ENCODE data around the gene RAPSN.

Gene RAPSN

DNA sequence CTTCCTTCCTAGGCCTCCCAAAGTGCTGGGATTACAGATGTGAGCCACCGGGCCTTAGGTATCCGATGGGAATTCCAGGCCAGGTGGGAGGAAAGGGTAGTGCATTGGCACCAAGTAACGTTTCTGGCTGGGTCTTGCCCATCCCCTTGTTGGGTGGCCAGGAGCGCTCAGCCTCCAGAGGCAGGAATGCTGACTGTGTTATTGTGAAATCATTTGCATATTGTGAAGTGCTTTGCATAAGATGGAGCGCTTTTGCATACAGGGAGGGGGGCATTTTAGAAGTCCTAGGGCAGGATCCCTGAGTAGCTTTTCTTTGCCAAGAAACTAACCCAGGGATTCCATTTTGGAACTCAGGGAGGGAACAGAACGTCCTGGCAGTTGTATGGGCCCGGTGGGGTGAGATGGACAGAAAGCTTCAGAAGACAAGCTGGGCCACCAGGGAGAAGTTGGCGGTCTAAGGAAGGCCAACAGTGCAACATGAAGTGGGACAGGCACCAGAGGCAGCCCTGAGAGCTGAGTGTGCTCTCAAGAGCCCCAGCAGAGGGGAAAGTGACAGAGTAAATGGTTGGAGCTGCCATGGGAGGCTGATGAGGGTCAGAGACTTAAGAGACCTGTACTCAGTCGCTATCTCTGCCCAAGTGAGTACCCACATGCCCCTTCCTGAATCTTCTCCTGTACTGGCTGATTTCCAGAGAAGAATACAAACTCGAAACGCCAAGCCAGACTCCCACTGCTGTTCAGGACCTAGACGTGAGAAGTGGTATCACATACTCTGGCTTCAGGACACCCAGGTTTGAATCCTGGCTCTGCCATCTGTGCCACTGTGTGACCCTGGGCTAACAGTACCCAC, 41.8 kb downstream of the RAPSN start:
- no peak for DNase-seq (ENCODE audit: low read depth)

GRCh38 chr11:47403571-47403970, 45.4 kb downstream of the RAPSN start:
- no peak for DNase-seq (ENCODE audit: low read depth)

DNA sequence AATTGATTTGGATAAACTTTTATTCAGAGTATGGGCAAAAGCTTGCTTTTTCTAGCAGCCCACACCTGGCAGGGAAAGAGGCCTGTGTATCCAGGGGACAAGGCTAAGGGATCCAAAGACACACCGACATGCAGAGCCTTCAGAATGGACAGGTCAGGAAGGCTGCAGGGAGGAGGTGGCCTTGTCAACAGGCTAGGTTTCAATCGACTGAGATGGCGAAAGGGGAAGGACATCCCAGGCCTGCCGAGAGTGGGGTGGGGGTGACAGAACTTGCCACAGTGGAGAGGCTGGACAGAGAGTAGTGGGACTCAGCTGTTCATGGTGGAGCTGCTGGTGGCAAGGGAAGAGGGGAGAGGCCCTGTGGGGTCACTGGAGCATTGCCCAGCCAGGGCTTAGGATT, 45.8 kb downstream of the RAPSN start:
- DNase-seq (ENCODE audit: low read depth): no peak

DNA sequence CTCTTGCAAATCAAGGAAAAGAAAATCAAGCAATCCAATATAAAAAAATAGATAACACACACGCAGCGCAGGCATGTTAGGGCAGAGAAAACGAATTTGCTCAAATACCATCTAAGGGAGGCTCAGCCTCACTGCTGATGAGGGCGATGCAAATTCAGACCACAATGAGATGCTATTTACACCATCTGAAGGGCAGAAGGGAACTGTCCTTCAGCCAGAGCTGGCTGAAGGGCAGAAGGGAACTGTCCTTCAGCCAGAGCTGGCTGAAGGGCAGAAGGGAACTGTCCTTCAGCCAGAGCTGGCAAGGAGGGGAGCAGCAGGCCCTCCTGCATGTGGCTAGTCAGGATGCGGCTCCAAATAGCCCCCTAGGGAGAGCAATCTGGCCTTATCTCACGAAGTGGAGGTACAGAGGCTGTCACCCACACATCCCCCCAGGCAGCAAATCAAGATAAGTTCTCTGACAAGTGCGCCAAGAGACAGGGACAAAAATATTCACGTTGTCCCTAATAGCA, 48.1 kb downstream of the RAPSN start:
- no peak for DNase-seq (ENCODE audit: low read depth)

DNA sequence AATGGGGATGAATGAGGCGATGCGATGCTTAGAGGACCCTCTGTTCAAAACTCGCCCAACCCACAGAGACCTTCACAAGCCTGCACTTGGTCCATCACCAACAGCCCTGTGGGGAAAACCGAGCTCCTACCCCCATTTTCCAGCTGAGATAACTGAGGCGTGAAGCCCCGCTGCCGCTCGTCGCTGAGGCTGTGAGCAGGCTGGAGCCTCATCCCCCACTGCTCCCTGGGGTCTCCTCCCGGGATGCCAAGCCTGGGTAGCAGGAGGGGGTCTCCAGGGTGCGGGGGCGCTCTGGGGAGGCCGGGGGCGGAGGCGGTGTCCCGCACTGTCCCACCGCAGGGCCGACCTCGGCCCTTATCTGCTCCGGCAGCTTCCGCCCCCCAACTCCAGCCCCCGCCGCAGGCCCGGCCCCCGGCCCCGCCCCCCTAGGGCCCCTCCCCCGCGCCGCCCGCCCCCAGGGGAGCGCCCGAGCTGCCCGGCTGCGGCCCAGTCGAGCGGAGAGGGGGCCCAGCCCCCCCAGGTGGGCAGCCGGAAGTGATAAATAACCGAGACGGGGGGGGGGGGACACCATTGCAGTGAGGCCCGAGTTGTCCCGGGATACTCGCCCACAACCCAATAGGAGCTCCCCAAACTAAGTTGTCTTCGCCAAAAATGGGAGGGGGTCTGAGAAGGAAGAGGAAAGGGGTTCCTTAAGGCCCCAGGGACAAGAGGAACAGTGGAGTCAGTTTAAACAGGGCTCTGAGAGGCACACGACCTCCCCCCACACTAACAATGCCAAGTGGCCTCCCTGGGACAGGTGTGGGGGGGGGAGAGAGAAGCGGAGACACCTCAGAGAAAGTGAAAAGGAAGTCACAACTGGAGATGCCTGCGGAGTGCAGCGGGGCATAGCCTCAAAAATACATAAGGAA, 48.8 kb downstream of the RAPSN start:
- no peak for DNase-seq (ENCODE audit: low read depth)

GRCh38 chr11:47398551-47398950, 50.4 kb downstream of the RAPSN start:
- no peak for DNase-seq (ENCODE audit: low read depth)

DNA sequence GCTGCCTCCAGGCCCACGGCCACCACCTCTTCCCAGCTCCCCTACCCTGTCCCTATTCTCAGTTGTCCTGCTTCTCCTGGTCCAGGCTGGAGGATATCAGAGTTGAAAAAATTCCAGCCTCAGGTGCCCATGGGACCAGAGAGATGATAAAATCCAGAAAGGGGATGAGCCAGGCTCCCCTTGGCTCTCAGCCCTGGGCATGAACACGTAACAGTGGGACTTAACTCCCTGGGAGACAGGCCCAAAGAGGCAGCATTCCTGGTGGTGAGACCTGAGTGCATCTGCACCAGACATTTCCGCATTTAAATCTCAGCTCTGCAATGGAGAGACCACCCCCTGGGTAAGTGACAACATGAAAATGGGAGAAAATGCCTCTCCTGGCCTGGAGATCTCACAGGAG, 50.9 kb downstream of the RAPSN start:
- DNase-seq (ENCODE audit: low read depth): no peak

DNA sequence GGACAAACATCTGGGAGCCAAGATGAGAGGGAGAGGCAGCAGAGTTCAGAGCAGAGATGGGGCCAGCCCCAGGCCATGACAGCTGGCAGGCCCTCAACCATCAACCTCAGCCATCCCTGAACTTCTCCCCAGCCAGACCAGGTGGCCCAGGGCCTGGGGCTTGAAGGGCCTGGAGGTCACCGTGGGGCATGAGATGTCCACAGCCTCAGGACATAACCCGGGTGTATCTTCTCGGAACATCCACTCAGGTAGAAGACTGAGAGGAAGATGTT, 53.0 kb downstream of the RAPSN start:
- DNase-seq (ENCODE audit: low read depth): no peak

DNA sequence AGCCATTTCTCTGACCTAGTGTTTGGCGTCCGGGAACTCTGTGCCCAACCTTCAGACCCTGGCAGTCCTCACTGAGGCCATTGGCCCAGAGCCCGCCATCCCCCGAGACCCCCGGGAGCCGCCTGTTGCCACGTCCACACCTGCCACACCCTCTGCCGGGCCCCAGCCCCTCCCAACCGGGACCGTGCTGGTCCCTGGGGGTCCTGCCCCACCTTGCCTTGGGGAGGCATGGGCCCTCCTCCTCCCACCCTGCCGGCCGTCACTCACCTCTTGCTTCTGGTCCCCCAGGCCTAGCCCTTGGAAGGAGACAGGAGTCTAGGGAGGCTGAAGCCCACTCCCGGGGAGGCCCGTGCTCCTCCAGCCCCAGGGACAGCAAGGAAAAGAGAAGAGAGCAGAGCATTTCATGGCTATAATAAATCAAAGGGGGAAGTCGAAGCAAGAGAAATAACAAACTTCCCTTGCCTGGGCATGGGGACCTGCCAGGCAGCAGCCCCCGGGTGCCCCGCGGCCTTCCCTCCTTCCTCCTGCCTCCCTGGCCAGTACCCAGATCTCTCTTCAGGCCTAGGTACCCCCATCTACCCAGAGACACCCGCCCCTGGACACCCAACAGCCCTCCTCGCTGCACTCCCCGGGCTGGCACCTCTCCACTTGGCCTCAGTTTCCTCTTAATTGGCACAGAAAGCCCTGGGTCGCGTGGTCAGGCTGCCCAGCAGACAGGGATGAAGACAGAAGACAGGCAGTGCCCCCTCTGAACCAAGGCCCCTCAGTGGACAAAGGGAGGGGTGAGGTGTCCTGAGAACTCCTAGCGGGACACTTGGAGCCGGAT, 53.5 kb downstream of the RAPSN start:
- no peak for DNase-seq (ENCODE audit: low read depth)

- DNase-seq (ENCODE audit: low read depth): no peak
These were observed 54.4 kb downstream of the RAPSN start for GRCh38 chr11:47394322-47395222.

DNA sequence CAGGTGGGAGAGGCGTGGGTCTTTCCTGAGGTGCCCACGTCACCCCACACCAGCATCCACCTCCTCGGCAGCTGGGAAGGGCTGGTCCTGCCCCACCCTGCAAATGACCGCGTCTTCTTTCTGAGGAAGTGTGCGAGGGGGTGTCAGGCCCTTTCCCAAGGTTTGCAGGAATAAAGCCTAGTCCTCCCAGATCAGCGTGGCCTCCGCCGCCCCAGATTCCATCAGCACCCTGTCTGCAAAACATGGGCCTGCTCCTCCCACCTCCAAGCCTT, 55.0 kb downstream of the RAPSN start:
- DNase-seq (ENCODE audit: low read depth): no peak

DNA sequence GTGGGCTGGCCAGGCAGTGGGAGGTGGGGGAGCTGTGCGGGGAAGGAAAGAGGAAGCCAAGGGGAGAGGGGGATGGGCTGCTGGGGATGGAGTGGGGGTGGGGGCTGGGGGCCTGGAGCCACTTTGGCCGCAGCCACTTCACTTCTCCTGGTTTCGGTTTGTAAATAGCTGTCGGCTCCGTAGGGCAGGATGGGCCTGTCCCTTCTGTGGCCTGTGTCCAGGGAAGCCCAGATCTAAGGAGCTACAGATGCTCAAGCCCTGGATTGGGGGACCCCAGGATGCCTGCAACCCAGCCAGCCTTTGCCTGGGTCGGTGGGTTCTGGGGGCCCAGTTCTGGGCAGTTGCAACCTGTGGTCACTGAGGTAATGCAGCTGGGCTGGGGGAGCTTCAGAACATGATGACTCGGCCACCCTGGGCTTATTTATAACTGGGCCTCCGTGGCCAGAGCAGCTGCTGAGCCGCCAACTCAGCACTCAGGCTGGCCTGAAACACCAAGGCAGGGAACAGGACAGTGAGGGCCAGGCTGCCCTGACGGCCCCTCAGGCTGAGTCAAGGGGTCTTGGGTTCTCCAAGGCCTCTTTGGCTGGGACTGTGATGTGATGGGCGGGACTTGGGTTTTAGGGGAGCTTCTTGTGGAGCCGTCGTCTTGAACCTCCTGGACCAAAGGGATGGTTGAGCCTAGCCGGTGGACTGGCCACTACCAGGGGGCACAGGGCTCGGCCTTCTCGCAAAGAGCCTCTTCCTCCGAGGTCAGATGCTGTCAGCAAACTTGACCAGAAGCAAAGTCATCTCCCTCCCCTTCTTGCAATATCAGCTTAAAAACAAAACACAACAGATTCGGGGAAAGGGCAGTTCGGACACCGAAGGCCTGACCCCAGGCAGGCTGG, 55.5 kb downstream of the RAPSN start:
- DNase-seq (ENCODE audit: low read depth): no peak

DNA sequence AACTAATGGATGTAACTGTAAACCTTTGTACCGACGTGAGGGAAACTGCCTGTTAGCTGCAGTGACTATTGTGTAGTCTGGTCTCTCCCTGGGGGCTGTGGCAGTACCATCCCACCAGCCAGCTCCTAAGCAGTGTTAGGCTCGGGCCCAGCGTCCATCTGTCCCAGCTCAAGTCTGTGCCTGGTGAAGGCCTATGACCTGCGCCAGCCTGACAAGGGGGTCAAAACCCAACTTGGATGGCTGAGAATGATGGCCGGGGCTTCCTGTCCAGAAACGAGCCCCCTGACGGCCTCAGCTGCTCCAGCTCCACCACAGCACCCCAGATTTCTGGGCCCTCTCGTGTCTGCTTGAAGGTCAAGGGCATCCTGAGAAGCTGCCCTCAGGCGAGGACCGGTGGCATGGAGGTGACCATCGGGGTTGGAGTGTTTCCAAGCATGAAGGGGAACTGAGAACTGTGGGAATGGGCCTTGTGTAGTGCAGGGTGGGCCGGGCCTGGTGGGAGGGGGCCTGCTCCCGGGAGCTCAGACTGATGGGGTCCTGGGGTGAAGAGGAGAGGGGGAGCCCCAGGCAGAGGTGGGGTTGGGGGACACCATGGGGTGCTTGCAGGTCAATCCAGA, 56.3 kb downstream of the RAPSN start:
- DNase-seq (ENCODE audit: low read depth): no peak

DNA sequence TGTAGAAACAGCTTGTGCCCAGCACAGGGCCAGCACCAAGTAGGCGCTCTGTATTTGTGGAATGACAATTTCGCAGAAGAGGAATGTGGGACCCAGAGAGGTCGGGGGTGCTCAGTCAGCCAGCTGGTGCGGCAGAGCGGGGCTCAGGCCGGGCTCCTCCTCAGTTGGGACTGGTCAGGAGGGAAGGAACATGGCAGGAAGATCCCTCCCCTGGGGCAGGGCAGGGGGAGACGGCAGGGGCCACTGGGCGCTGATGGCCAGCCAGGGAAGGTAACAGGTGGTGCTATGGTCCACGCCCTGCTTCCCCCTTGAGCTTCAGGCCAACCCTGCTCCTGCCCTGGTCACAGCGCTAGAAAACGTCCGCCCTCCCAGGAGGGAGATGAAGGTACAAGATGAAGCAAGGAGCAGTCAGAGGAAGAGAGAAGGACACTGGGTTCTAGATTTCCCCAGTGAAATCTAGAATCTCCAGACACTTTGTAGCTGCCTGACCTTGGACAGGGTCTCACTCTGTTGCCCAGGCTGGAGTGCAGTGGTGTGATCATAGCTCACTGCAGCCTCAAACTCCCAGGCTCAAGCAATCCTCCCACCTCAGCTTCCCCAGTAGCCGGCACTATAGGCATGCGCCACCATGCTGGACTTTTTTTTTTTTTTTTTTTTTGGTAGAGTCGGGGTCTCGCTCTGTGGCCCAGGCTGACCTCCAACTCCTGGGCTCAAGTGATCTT, 57.1 kb downstream of the RAPSN start:
- DNase-seq (ENCODE audit: low read depth): no peak

DNA sequence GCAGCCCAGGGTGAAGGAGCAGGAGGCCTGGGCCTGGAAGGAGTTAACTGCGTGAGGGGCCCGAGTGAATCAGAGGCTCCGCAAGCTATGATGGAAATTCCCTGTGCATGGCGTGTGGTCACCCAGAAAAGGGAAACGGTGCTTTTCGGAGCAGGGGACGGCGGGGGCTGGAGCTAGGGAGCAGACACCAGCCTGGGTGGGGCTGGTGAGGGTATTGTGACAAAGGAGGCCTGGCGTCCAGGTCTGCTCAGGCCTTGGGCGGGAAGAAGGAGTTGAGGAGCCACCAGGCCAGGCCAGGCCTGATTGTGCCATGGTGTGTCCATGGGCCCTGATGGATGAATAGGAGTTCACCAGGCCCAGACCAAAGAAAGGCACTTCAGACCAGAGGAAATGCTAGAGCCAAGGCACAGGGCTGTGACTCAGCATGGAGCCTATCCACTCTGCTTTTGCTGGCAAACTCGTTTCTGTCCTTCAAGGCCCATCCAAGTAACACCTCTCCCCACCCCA, 57.8 kb downstream of the RAPSN start:
- DNase-seq (ENCODE audit: low read depth): no peak

DNA sequence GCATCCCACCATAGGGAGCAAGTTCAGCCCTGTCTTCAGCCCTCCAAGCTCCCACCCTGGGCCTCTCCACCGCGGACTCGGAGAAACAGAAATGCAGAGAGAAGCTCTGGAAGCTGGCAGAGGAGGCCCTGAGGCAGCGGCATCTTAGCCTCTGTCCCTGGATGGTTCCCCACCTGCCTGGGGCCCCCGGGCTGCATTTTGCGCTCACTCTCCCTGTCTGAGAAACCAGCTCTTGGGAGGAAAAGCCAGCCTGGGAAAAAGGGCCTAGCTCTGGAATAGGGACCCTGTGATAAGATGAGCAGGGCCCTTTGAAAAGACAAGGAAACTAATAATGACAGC, 58.5 kb downstream of the RAPSN start:
- DNase-seq (ENCODE audit: low read depth): no peak

DNA sequence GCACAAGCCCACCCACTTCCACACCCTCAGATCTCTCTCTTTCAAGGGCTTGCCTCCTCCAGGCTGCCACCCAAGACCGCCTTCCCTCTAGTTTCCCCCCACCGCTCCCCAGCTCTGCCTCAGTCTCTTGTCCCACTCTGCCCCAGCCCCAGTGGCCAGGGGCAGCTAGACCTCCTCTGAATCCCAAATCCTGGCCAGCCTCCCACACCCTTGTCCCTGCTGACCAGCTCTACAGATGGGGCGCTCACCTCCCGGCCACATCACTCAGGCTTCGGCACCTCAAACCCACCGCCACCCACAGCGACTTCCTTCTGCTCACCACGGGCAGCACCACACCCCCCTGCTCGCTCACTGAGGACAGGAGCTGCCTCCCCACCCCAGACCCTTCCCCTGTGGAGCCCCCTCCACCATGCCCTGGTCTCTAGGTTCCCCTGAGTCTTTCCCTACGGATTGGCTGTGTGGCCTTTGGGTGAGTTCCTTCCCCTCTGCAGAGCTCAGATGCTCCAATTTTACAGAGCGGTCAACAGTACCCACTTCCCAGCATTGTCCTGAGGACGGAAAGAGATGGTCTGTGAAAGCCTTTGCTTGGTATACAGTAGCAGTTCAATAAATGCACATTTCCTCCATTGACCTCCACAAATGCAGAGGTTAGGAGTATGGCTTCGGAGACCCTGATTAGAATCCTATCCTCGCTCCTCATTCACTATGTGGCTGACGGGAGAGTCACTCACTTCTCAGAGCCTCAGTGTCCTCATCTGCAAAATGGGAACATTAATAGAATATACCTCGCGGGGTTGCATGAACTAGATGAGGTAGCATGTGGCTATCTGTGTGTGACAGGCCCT, 59.1 kb downstream of the RAPSN start:
- DNase-seq (ENCODE audit: low read depth): no peak

Measured in stromal cell of bone marrow (primary cell).